SU-DHL-6 (cell line): ENCODE measurements around the gene P2RX2.

Experiments
- CTCF ChIP-seq: fragments of 200-600 bp; sonication (generic); IDR thresholded peaks from one replicate; pipeline ENCODE4 v1.5.1; 2017; ENCODE audit warnings: antibody characterized with exemption, mild to moderate bottlenecking, low read length, moderate library complexity; ENCODE audit not compliant: insufficient read depth, poor library complexity, severe bottlenecking
- EZH2phosphoT487 ChIP-seq: fragments of 200-600 bp; sonication (generic), shearing (Covaris generic); conservative IDR thresholded peaks from 2 replicates; pipeline ENCODE4 v1.6.1; 2018; ENCODE audit warnings: mild to moderate bottlenecking, antibody characterized with exemption, low read length, moderate library complexity, mixed read lengths

GRCh38 chr12:132615579-132616038, 3.0 kb upstream of the P2RX2 start:
- TF ChIP-seq CTCF (no peak), EZH2phosphoT487 (no peak)
